HEK293 (cell line): ENCODE data around the gene NEK8.
A peak's percentile ranks its signal among the peaks of the same experiment; 100 is the strongest.

ENCODE experiments used
- CTCF ChIA-PET: fragments of 350-600 bp; formaldehyde crosslinking; extraction: SDS; loops from one replicate; lab custom pipeline; 2021; ENCODE audit warnings: antibody characterized with exemption; lab: Yijun Ruan, JAX
- POLR2A ChIA-PET: fragments of 300-600 bp; formaldehyde crosslinking; extraction: SDS; loops from one replicate; lab custom pipeline; 2020; ENCODE audit warnings: antibody characterized with exemption, inconsistent platforms; lab: Yijun Ruan, JAX
- H3K27ac ChIP-seq: fragments of 200-500 bp; sonication (Bioruptor generic); 2 replicates; pipeline ENCODE4 v1.5.1; 2014; ENCODE audit warnings: low read depth, low read length, control low read depth, inconsistent platforms; ENCODE audit errors: extremely low read depth
- H3K36me3 ChIP-seq, 2 experiments: fragments of 200-500 bp in 1 of 2; sonication (Bioruptor generic) in 1 of 2; 1 replicate in 1 of 2; 2 replicates in 1 of 2; pipeline ENCODE4 v1.5.1; 2014 to 2017; ENCODE audit warnings: inconsistent platforms in 2 of 2, low read length in 2 of 2; ENCODE audit not compliant: control insufficient read depth in 2 of 2, insufficient read depth in 1 of 2
- H3K4me1 ChIP-seq: fragments of 200-500 bp; sonication (Bioruptor generic); 2 replicates; pipeline ENCODE4 v1.5.1; 2014; ENCODE audit warnings: mild to moderate bottlenecking, low read length, inconsistent platforms; ENCODE audit not compliant: control insufficient read depth, insufficient read depth
- H3K4me3 ChIP-seq: 2 replicates; pipeline ENCODE4 v1.5.1; 2011; ENCODE audit warnings: low read depth, mild to moderate bottlenecking, control low read depth, low read length, moderate library complexity
- H3K9me3 ChIP-seq: fragments of 200-500 bp; sonication (Bioruptor generic); 2 replicates; pipeline ENCODE4 v1.5.1; 2014; ENCODE audit warnings: low read depth, low read length, inconsistent platforms; ENCODE audit not compliant: control insufficient read depth, insufficient read depth
- ATF2 ChIP-seq: fragments of 450-650 bp; formaldehyde crosslinking; IDR thresholded peaks from 2 replicates; pipeline ENCODE4 v1.5.1; 2016; ENCODE audit warnings: missing biosample characterization, missing genetic modification characterization, low read depth
- GLI2 ChIP-seq: fragments of 450-650 bp; formaldehyde crosslinking; IDR thresholded peaks from 2 replicates; pipeline ENCODE4; 2017; ENCODE audit warnings: missing biosample characterization, missing genetic modification characterization, low read depth, borderline replicate concordance
- OVOL3 ChIP-seq: fragments of 450-650 bp; formaldehyde crosslinking; IDR thresholded peaks from 2 replicates; pipeline ENCODE4 v1.5.1; 2016; ENCODE audit warnings: missing biosample characterization, missing genetic modification characterization
- PBX3 ChIP-seq: sonication (generic); formaldehyde crosslinking; IDR thresholded peaks from 2 replicates; pipeline ENCODE4 v1.8.1; 2022; ENCODE audit warnings: mild to moderate bottlenecking, moderate library complexity, missing genetic modification reagents
- SCRT1 ChIP-seq: fragments of 450-650 bp; formaldehyde crosslinking; IDR thresholded peaks from 2 replicates; pipeline ENCODE4 v1.5.1; 2016; ENCODE audit warnings: missing biosample characterization, missing genetic modification characterization, borderline replicate concordance
- ZNF132 ChIP-seq: fragments of 450-650 bp; formaldehyde crosslinking; IDR thresholded peaks from 2 replicates; pipeline ENCODE4 v1.5.1; 2017; ENCODE audit warnings: missing biosample characterization, missing genetic modification characterization, borderline replicate concordance
- ZNF155 ChIP-seq: fragments of 450-650 bp; formaldehyde crosslinking; IDR thresholded peaks from 2 replicates; pipeline ENCODE4 v1.5.1; 2016; ENCODE audit warnings: missing biosample characterization, missing genetic modification characterization
- ZNF16 ChIP-seq: fragments of 450-650 bp; formaldehyde crosslinking; IDR thresholded peaks from 2 replicates; pipeline ENCODE4 v1.5.1; 2016; ENCODE audit warnings: low read depth, missing biosample characterization, missing genetic modification characterization
- ZNF239 ChIP-seq: fragments of 450-650 bp; formaldehyde crosslinking; IDR thresholded peaks from 2 replicates; pipeline ENCODE4 v1.5.1; 2016; ENCODE audit warnings: missing biosample characterization, missing genetic modification characterization
- ZNF274 ChIP-seq, 2 experiments: fragments of 200-500 bp in 1 of 2; fragments of 450-650 bp in 1 of 2; sonication (Bioruptor generic) in 1 of 2; formaldehyde crosslinking in 1 of 2; IDR thresholded peaks; 2 replicates each; pipeline versions ENCODE4 v1.5.1 to v1.6.1; 2014 to 2016; ENCODE audit warnings: borderline replicate concordance in 1 of 2, inconsistent platforms in 1 of 2, low read length in 1 of 2, missing biosample characterization in 1 of 2, missing genetic modification characterization in 1 of 2
- ZNF362 ChIP-seq: fragments of 450-650 bp; formaldehyde crosslinking; IDR thresholded peaks from 2 replicates; pipeline ENCODE4 v1.5.1; 2016; ENCODE audit warnings: missing biosample characterization, missing genetic modification characterization
- ZNF398 ChIP-seq: fragments of 450-650 bp; formaldehyde crosslinking; IDR thresholded peaks from 2 replicates; pipeline ENCODE4 v1.5.1; 2017; ENCODE audit warnings: missing biosample characterization, missing genetic modification characterization
- ZNF571 ChIP-seq: fragments of 450-650 bp; formaldehyde crosslinking; IDR thresholded peaks from 2 replicates; pipeline ENCODE4 v1.5.0; 2017; ENCODE audit warnings: missing biosample characterization, missing genetic modification characterization
- ZNF580 ChIP-seq: fragments of 450-650 bp; formaldehyde crosslinking; IDR thresholded peaks from 2 replicates; pipeline ENCODE4 v1.5.1; 2016; ENCODE audit warnings: missing biosample characterization, missing genetic modification characterization
- ZNF623 ChIP-seq: fragments of 450-650 bp; formaldehyde crosslinking; IDR thresholded peaks from 2 replicates; pipeline ENCODE4 v1.5.1; 2016; ENCODE audit warnings: missing biosample characterization, missing genetic modification characterization
- ZNF776 ChIP-seq: fragments of 450-650 bp; formaldehyde crosslinking; IDR thresholded peaks from 2 replicates; pipeline ENCODE4 v1.5.0; 2017; ENCODE audit warnings: missing biosample characterization, missing genetic modification characterization, borderline replicate concordance
- ZNF777 ChIP-seq: fragments of 450-650 bp; formaldehyde crosslinking; IDR thresholded peaks from 2 replicates; pipeline ENCODE4 v1.5.1; 2017; ENCODE audit warnings: missing biosample characterization, missing genetic modification characterization, borderline replicate concordance

NEK8 gene

GRCh38 chr17:28729950-28730330 lies 1.4 kb downstream of the NEK8 start:
- Histone ChIP-seq H3K9me3 (no peaks in the 10 kb centered on the region), H3K4me3 (no peak overlapping the region), H3K4me1 (no peaks in the 10 kb centered on the region), H3K36me3 (peaks cover 0 to 4% of the 10 kb centered on the region in 2 experiments; a peak in 2 of 3 replicates), H3K27ac (no peak overlapping the region)
- CTCF ChIA-PET = interaction anchor here (3.9 to 13.6 kb wide), 3 partner anchors 17 to 170 kb away, joined by 61 to 445 read pairs (median 73); partner anchors contain the start of genes DHRS13, FLOT2 and TRAF4
- TF ChIP-seq ZNF132 (no peak), ZNF362 (tag by site-specific recombination) (0 out of 2 replicates have a peak, but pooled peaks have one; percentile 40)
- POLR2A ChIA-PET = interaction anchor here (0.6 to 6.7 kb wide), 6 partner anchors 10 to 223 kb away, joined by 3 to 448 read pairs (median 36); partner anchors contain the start of genes PHF12, PROCA1, RPL23A and TRAF4

GRCh38 chr17:28733346-28733745 lies 4.8 kb downstream of the NEK8 start:
- TF ChIP-seq ZNF239 = no peak
- TF ChIP-seq ZNF398 (tag by site-specific recombination) = no peak
- TF ChIP-seq ZNF155 = no peak
- no peak for TF ChIP-seq ZNF571 (tag by site-specific recombination)
- no peak for TF ChIP-seq ZNF623
- TF ChIP-seq PBX3 = no peak
- TF ChIP-seq GLI2 = no peak
- no peak for TF ChIP-seq ZNF776
- no peak for TF ChIP-seq ZNF16
- TF ChIP-seq SCRT1 = no peak
- no peak for TF ChIP-seq OVOL3 (tag by site-specific recombination)
- TF ChIP-seq ZNF580 = no peak
- no peak for TF ChIP-seq ZNF274 (IDR thresholded peaks at IDR 0.05; ENCODE audit: low read length)
- TF ChIP-seq ZNF274 (tag by site-specific recombination; IDR thresholded peaks at IDR 0.05; ENCODE audit: borderline replicate concordance) = no peak
- no peak for TF ChIP-seq ATF2
- no peak for TF ChIP-seq ZNF777 (tag by site-specific recombination)
- H3K27ac ChIP-seq = no peak overlapping the region; the same call in 1 of the 2 replicates
- POLR2A ChIA-PET = interaction anchor here (0.9 to 1.6 kb wide), 3 partner anchors 10 to 88 kb away, joined by 3 to 4 read pairs (median 3); partner anchors contain the start of gene BLTP2
- H3K36me3 ChIP-seq = peaks cover 0 to 7% of the 10 kb centered on the region in 2 experiments; a peak in 2 of 3 replicates
- no peaks in the 10 kb centered on the region for H3K9me3 ChIP-seq
- CTCF ChIA-PET = interaction anchor here (0.7 to 3.5 kb wide), 3 partner anchors 16 to 310 kb away, joined by 3 to 25 read pairs (median 3); no protein-coding TSS in a partner anchor
- H3K4me1 ChIP-seq = no peaks in the 10 kb centered on the region
- H3K4me3 ChIP-seq = no peak overlapping the region
